HG03159 (cell line): ENCODE data around the gene RIBC1.
"Not testable (repeated sequence)": the region's sequence is repeated elsewhere in the genome, so short reads cannot be mapped to it uniquely, and the experiment has no call there.

Experiments
- ATAC-seq: cut with Tn5 transposase; IDR thresholded peaks from one replicate; pipeline ENCODE4 v1.9.1; 2021; ENCODE audit warnings: mild to moderate bottlenecking, moderate library complexity; ENCODE audit not compliant: unreplicated experiment

RIBC1 gene

GRCh38 chrX:53422861-53423306 is at the start of gene RIBC1:
RIBC1 (plus strand) TSS chrX:53422873; CDS start chrX:53426277, 3,404 bp downstream.
- no peak for ATAC-seq

GRCh38 chrX:53373307-53373706 is 49.4 kb upstream of the RIBC1 start:
- ATAC-seq, result no peak

GRCh38 chrX:53374222-53374820 is 48.4 kb upstream of the RIBC1 start:
- ATAC-seq, result no peak

GRCh38 chrX:53374923-53375322 is 47.8 kb upstream of the RIBC1 start:
- no peak for ATAC-seq

- ATAC-seq, result no peak
Measured at GRCh38 chrX:53376888-53377287, 45.8 kb upstream of the RIBC1 start.

- ATAC-seq, result no peak
Measured at GRCh38 chrX:53377464-53377863, 45.2 kb upstream of the RIBC1 start.

- no peak for ATAC-seq
Measured at GRCh38 chrX:53379008-53379710, 43.5 kb upstream of the RIBC1 start.

- ATAC-seq, result no peak
Measured at GRCh38 chrX:53379747-53380146, 42.9 kb upstream of the RIBC1 start.

- no peak for ATAC-seq
Measured at GRCh38 chrX:53383376-53384076, 39.1 kb upstream of the RIBC1 start.

GRCh38 chrX:53395605-53396298 is 26.9 kb upstream of the RIBC1 start:
- no peak for ATAC-seq

- ATAC-seq, result no peak
Measured at GRCh38 chrX:53398216-53398615, 24.5 kb upstream of the RIBC1 start.

- ATAC-seq, result no peak
Measured at GRCh38 chrX:53403535-53403934, 19.1 kb upstream of the RIBC1 start.

- no peak for ATAC-seq
Measured at GRCh38 chrX:53412446-53412845, 10.2 kb upstream of the RIBC1 start.

- ATAC-seq, result not testable (repeated sequence)
Measured at GRCh38 chrX:53420351-53420750, 2.3 kb upstream of the RIBC1 start.

- no peak for ATAC-seq
Measured at GRCh38 chrX:53421125-53421524, 1.5 kb upstream of the RIBC1 start.

GRCh38 chrX:53421772-53422085 is 944 bp upstream of the RIBC1 start:
- ATAC-seq, result peak; percentile 14

GRCh38 chrX:53422086-53422860 is 400 bp upstream of the RIBC1 start, which contains the start of gene SMC1A:
SMC1A (minus strand) TSS chrX:53422654; CDS start chrX:53422600, 54 bp downstream.
- ATAC-seq, result peak; percentile 94

- ATAC-seq, result no peak
Measured at GRCh38 chrX:53429755-53430154, 7.1 kb downstream of the RIBC1 start.

- no peak for ATAC-seq
Measured at GRCh38 chrX:53430231-53430630, 7.6 kb downstream of the RIBC1 start.
